Right hindlimb (tissue), 1 donor: ENCODE results near the gene SH3RF3.

Source experiments
- DNase-seq: peaks from one replicate; pipeline ENCODE4 v3.0.0-alpha.2; 2018

Gene SH3RF3

DNA sequence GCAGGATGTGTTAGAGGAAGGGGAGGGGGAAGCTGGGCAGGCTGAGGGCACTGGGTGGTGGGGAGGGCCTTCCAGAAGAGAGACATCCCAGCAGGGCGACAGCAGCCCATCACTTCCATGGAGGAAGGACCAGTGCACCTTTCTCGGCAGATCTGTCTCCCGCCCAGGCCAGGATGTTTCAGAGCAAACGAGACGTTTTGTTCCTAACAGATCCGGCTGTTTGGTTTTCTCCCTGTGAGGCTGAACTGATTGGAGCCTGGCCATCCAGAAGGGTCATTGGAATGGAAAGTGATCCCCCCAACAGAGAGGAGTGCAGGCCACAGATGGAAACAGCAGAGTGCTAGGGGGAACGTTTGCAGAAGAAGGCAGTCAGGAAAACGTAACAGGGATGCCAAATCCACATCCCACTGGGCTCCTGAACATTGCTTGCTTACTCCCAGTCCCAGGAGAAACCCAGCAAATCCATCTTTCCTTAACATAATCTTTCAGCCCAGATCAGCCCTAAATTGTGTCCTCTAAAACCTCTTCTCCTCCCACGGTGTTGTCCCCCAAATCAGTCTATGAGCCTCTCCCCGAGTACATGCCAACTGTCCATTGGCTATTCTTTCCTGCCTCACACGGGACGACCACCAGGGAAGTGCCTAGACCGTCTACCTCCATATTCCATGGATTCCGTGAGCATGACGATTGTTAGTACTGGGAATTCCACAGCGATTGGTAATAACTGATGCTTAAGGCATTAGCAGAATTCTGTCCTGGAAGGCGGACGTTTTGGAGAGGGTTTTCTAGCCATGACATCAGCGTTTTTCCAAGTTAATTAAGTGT, 357.9 kb downstream of the SH3RF3 start:
- DNase-seq: peak; percentile 56

DNA sequence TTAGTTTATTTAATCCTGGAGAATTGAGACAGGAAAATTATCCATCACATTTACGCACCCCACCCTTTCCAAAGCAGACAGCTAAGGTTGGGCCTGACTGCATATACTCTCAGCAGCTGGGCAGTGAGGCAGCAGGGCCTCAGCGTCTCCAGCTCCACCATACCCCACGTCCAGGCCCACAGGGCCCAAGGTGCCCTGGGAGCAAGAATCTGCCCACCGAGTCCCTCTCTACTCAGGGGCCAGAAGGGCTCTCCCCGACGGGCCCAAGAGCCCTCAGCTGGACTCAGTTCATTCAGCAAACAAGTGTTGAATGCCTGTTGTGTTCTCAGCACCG, 358.5 kb downstream of the SH3RF3 start:
- no peak for DNase-seq

DNA sequence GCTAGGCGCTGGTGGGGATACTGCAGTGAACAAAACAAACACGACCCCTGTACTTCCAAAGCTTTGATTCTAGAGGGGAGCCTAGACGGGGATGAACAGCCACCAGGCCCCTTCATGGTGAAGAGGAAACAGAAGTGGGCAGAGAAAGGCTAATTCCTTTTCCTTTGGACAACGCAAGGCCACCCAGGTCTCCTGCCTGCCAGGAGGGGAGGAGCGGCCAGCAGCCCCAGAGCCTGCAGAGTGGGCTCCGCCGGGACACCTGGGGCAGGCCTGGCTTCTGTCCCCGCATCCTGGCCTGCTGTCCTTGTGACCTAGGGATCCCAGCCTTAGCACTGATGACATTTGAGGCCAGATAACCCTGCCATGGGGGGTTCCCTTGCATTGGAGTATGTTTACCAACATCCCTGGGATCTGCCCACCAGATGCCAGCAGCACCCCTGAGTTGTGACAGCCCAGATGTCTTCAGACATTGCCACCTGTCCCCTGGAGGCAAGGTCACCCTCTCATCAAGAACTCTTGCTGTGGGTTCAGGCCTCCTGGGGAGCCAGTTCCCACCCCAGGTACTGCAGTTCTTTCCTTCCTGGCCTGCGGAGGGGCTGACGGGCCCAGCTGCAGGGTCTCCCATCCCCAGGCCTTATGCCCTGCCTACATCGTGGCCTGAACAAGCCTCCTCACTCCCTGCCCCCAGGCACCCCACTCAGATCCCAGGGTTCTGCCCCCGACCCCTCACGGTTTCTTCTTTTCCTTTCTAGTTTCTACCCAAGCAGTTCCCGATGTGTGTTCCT, 359.1 kb downstream of the SH3RF3 start:
- DNase-seq: no peak

DNA sequence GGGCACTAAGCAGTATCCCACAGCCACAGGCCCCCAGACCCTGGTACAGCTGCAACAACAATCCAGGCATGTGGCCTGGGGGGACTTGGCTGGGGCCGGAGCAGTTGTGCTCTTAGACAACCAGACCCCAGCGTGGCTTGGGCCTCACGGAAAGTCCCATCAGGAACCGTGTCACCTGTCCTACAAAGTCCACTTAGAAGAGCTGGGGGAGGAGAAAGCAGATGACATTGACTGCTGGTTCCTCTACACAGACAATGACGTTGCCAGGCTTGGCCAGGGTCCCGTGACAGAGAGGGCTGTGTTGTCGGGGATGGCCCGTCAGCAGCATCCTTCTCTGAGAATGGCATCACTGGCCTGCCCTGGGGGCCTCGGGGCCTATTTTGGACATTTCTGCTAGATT, 360.3 kb downstream of the SH3RF3 start:
- DNase-seq: no peak

- DNase-seq: no peak
Observed at GRCh38 chr2:109493176-109493935, 364.4 kb downstream of the SH3RF3 start.

- DNase-seq: no peak
Observed at GRCh38 chr2:109494351-109494750, 365.3 kb downstream of the SH3RF3 start.

DNA sequence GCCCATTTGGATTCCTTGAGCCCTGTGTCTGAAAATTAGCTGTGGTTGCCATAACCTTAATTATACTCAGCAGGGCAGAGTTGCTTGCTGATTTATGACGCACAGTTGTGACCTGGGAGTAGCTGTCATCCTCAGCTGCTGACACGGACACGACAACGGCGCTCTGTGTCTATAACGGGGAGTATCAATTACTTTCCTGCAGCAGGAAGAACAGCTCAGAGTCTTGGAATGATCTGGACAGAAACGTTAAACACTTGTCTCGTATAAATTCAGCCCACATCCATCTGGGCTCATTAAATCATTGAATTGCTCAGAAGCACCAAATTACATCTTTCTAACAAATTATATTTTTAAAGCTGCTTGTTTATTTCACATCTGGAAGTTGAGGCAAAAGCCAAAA, 368.5 kb downstream of the SH3RF3 start:
- DNase-seq: no peak

GRCh38 chr2:109497911-109498870, 369.2 kb downstream of the SH3RF3 start:
- DNase-seq: no peak

DNA sequence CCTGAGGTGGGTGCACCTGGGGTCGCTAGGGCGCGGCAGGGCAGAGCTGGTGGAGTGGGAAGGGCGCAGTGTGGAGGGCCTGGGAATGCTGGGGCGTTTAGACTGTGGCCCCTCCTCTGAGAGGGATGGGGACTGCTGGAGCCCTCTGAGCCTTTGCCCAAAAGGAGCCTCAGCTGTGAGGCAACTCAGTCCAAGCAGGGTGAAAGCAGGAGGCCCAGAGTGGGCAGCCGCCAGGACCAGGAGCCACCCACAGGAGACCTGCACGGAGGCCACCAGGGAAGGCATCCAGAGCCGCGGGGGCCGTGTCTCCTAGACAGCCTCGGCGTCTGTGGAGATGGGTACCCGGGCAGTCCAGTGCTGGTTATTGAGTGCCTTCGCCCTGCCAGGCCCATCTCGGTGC, 369.9 kb downstream of the SH3RF3 start:
- DNase-seq: no peak

GRCh38 chr2:109499566-109499965, 370.6 kb downstream of the SH3RF3 start:
- peak; percentile 60 for DNase-seq

DNA sequence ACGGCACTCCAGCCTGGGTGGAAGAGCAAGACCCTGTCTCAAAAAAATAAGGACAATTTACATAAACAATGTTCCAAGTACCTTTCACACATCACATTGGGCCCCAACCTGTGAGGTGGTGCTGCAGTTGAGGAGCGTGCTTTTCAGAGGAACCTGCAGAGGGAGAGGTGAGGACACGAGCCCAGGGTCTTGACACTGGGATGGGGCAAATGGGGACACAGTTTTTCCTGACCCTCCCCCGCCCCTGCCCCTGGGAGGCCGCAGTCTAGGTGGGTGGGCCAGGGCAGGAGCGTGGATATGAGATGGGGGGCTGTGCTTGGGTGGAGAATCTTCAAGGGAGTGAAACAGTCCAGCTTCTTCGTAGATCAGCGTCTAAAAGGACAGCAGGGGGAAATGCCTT, 371.9 kb downstream of the SH3RF3 start:
- no peak for DNase-seq

- DNase-seq: no peak
Observed at GRCh38 chr2:109501461-109501860, 372.5 kb downstream of the SH3RF3 start.

DNA sequence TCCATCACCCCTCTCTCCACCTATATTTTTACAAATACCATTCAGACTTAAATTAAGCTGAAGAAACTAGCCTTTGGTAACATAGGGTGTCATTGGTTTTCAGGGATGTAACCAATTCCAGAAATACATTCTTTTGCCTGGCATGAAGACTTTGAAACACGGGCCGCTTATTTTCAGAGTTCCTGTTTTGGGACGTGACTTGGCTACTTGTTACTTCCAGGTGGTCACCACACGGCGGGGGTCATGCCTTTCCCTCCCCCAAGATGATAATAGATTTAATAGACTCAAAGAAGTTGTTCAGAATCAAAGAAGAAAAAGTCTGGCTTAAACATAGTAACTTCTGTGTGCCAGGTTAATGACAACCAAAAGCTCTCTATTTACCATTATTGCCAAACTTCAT, 374.2 kb downstream of the SH3RF3 start:
- DNase-seq: no peak

DNA sequence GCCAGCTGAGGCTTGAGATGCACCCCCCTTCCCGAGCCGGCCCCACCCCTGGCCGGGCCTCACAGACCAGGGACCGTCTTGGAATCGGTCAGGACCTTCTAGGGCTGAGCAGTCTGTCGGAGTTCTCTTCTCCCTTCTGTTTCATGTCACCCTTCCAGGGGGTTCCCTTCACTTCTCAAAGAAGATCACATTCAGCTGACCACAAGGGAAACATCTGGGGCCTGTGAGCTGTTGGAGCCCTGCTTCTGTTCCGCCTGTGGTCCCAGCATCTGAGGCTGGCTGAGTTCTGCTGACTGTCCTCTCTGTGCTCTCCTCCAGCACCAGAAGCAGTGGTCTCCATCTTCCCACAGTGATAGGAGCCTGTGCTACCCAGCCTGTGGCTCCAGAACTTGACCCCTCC, 378.2 kb downstream of the SH3RF3 start:
- no peak for DNase-seq

DNA sequence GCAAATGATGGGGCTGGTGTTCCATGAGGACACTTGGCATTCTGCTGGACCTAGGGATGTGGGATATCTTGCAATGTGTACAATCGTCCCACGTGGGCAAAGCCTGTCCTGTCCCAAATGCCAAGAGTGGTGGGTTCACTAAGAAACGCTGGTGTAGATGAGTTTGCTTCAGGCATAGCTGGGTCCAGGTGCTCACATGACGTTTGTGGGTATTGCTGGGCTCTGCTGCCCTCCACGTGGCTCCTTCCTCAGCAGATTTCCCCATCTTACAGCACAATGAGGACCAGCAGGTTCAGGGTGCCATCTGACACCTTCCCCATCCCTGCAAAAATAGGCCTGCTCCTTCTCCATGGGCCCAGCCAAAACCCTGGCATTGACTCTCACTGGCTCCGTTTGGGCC, 378.8 kb downstream of the SH3RF3 start:
- no peak for DNase-seq

DNA sequence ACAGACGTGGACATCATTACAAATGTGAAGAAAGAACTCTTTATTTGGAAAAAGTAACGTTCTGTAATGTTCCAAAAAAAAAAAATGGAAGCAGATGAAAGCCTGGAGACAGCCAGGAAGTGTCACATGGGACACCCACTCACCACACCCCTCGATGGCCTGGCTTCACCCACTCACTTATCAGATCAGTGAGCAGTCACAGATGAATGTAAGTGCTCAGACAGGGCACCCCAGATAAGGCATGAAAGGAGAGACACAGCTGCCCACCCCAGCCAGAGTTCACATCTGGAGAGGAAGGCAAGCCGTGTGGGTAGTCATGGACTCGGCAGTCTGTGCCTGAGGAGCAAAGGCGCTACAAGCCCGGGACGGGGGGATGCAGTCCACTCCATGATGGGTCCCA, 379.6 kb downstream of the SH3RF3 start:
- no peak for DNase-seq

GRCh38 chr2:109510136-109511028, 381.4 kb downstream of the SH3RF3 start:
- peak; percentile 77 for DNase-seq

GRCh38 chr2:109511168-109511567, 382.2 kb downstream of the SH3RF3 start:
- no peak for DNase-seq

DNA sequence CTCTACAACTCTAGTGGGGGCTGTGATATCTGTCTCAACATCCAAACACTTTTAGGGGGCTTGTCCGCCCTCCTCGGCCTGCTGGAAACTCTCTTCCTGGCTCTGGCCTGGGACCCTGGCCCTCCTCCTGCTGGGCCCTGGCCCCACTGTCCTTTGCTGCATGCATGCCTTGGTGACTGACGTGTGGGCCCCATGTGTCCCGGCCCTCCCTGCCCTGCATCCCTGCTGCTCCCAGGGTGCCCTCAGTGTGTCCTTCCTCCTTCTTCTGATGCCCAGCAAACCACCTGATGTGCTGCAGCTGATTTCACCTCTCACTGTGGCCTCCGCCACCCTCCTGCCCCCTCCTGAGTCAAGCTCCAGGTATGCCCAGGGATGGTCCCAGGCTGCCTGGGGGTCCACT, 383.1 kb downstream of the SH3RF3 start:
- no peak for DNase-seq

DNA sequence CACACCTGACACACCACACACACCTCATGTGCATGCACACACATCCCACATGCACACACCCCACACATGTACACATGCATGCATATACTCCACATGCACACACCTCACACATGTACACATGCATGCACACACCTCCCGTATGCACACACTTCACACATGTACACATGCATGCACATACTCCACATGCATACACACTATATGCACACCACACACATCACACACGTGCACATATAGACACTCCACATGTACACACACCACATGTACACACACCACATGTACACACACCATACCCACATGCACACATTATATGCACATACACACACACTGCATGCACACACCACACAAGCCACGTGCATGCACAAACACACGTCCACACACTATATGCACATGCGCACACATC, 384.2 kb downstream of the SH3RF3 start:
- DNase-seq: no peak
